Stimulated activated CD4-positive, alpha-beta T cell treated with anti-CD3 and anti-CD28 coated beads, Interleukin-1b, Interleukin-23, amount 100 ng/mL, for 4 hours (primary cell): ENCODE measurements around the gene PSMD10.

Source experiments
- DNase-seq, 2 donors: peaks; one replicate each; pipeline ENCODE4 v3.0.0-alpha.2; 2020; ENCODE audit warnings: low read depth in 2 of 2

The PSMD10 gene

DNA sequence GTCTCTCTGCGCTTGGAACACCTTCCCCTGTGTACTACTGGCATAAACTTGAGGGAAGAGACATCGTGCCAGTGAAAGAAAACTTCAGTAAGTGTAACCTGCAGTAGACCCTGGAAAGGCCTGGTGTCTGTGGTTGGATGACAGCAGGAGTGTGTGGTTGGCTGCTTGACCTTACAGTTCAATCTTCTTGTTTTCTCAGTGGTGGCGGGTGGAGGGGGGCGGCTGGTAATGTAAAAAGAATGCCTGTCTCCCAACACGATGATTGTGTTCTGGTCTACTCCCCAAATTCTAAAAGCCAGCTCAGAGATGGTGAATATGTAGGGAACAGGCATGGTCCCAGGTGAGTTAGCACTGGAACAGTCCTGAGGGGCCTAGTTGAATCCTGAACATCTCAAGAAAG, 18.6 kb downstream of the PSMD10 start:
- no peak for DNase-seq

GRCh38 chrX:108071578-108071977, 19.8 kb downstream of the PSMD10 start:
- no peak for DNase-seq

DNA sequence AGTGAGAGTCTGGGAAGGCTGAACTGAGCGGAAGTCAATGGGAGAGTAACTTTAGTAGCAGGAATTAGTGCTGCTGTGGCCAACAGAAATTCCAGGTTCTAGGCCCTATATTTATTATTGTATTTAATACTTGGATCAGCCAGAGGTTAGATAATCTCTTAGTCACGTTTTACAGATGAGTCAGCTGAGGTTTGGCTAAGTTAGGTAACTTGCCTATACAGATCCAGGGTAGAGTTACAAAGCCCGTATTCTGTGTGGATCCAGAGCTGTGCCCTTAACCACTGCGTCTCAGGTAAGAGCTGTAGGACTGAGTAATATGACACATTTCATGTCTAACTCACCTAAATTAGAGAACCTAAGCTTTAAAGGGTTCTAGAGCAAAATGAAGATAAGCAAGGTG, 20.5 kb downstream of the PSMD10 start:
- no peak for DNase-seq

DNA sequence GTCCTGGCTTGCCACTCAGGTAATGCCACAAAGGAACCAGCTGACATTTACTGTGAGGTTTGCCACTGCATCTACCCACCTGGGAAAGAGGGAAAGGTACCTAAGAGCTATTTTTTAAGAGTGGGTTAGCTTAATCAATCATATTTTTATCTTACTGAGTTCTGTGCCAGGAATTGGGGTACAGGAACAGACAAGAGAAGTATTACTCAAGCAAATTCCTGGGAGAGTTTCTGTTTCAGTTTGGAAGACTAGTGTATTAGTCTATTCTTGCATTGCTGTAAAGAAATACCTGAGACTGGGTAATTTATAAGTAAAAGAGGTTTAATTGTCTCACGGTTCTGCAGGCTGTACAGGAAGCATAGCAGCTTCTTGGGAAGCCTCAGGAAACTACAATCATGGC, 23.2 kb downstream of the PSMD10 start:
- DNase-seq: no peak

GRCh38 chrX:108064613-108065012, 26.7 kb downstream of the PSMD10 start:
- DNase-seq: no peak

DNA sequence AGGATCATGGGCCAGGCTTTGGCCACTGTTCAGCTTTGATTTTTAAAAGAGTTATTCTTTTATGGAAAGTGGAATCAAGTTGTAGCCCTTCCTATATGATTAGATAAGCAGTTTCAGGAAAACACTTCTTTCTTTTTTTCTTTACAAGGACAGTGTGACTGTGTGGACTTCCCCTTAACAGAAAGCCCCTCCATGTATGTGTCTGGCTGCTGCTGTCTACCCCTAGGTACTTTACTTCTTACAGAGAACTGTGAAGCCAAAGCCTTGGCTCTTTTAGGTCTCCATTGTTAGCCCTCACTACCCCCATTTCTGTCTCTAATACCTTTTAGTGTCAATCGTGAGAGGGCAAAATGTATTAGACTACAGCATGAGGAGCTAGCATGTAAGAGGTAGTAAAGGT, 27.3 kb downstream of the PSMD10 start:
- no peak for DNase-seq

DNA sequence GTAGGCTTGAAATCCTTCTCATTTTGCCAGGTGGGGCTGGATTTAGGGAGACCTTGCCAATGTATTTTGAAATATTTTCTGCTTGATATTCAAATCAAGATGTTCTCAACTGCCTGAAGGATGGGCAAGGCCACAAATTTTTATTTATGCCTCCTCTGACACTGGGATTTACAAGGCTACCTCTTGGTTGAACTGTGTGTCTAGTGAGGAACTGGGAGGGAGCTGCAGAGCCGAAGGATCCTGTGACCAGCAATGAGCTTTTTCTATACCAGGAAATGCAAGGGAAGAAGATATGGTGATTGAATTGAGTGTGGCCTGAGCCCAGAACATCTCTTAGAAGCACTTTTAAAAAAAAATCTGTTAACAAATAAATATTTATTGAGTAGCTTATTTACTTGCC, 31.5 kb downstream of the PSMD10 start:
- DNase-seq: no peak

DNA sequence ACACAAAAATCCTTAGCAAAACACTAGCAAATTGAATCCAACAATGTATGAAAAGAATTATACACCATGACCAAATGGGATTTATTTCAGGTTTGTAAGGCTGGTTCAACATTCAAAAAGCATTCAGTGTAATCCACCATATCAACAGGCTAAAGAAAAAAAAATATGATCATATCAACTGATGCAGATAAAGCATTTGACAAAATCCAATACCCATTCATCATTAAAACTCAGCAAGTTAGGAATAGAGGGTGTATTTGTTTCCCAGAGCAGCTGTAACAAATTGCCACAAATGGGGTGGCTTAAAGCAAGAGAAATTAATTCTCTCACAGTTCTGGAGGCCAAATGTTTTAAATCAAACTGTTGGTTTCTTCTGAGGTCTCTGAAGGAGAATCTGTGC, 35.8 kb downstream of the PSMD10 start:
- DNase-seq: no peak

DNA sequence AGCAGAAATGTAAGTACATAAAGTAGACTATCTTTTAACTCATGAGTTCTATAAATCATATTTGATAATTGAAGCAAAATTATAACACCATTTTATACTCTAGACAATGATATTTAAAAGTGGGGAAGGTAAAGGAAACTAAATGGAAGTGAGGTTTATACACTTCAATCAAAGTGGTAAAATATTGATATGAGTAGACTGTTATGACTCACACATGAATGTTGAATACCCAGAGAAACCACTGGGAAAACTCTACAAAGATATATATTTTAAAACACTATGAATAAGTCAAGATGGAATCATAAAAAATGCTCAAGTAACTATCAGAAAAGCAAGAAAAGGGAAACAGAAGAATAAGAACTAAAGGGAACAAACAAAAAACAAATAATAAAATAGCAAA, 38.1 kb downstream of the PSMD10 start:
- no peak for DNase-seq

GRCh38 chrX:108049649-108050048, 41.7 kb downstream of the PSMD10 start:
- DNase-seq: no peak

DNA sequence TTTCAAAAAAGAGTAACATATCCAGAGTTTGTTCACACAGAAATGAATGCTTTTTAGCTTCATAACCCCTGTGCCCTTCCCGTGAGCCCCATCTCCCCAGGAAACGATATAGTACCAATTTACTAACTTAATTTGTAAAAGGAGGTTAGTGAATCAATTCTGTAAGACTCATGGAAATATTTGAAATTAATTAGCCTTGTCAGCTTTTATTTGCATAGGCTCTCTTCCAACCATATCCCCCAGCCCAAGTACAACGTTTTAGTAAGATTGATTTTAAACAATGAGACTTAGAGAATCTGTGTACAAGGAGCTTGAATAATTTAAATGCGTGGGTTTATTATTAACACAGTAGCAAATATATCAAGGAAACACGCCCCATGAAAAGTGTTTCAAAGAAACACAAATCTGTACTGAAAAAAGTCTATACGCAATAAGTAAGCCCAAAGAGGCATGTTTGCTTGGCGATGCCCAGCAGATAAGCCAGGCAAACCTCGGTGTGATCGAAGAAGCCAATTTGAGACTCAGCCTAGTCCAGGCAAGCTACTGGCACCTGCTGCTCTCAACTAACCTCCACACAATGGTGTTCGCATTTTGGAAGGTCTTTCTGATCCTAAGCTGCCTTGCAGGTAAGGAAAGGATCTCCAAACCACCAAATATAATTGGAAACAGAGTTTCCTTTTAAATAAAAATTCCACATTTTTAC, 46.6 kb downstream of the PSMD10 start, which contains the start of gene VSIG1:
Gene VSIG1 (plus strand): TSS at position 512 of the 703 bp plus-strand sequence. CDS start 66 bp downstream, at position 578.
- no peak for DNase-seq

GRCh38 chrX:108036298-108036973, 54.9 kb downstream of the PSMD10 start:
- DNase-seq: no peak

GRCh38 chrX:108034725-108035124, 56.6 kb downstream of the PSMD10 start:
- DNase-seq: no peak
